ENCODE data around the gene SNRPD2.
A peak's percentile ranks its signal among the peaks of the same experiment; 100 is the strongest.

The SNRPD2 gene

GRCh38 chr19:45637890-45638667 is 53.7 kb downstream of the SNRPD2 start:
- Histone ChIP-seq H2AFZ (peak overlapping the region; percentile 93), H3K4me1 (peaks cover 41% of the 10 kb centered on the region), H3K4me2 (ENCODE audit: low read length) (peak overlapping the region; percentile 95), H3K27me3 (ENCODE audit: control insufficient read depth, insufficient read depth, low read length) (no peaks in the 10 kb centered on the region), H3K9ac (no peak overlapping the region), H3K27ac (peak overlapping the region; percentile 89), H3K79me2 (peaks cover 5% of the 10 kb centered on the region), H3K4me3 (ENCODE audit: low read depth, low read length) (peak overlapping the region; percentile 84), H3K9me3 (ENCODE audit: control insufficient read depth, low read length) (no peaks in the 10 kb centered on the region), H3K36me3 (ENCODE audit: control insufficient read depth, insufficient read depth, low read length) (no peaks in the 10 kb centered on the region)
- TF ChIP-seq CTCF (IDR thresholded peaks at IDR 0.05): no peak
